Thyroid gland (tissue), 4 donors: ENCODE data around the gene TTC16.

Experiments used
- POLR2A ChIP-seq, 2 donors: fragments of 450-650 bp; IDR thresholded peaks; one replicate each; pipeline ENCODE4 v1.6.1; 2017; ENCODE audit warnings: antibody characterized with exemption in 2 of 2, mild to moderate bottlenecking in 2 of 2, moderate library complexity in 1 of 2
- TF ChIP-seq, protein P1 (sequence below), 6 experiments: fragments of 200-600 bp in 3 of 6; fragments of 450-650 bp in 3 of 6; sonication (generic) in 3 of 6; IDR thresholded peaks; one replicate each; pipeline ENCODE4 v1.5.1; 2016 to 2019; ENCODE audit warnings: antibody characterized with exemption in 6 of 6, mild to moderate bottlenecking in 2 of 6, inconsistent platforms in 1 of 6, moderate library complexity in 1 of 6

DNA sequence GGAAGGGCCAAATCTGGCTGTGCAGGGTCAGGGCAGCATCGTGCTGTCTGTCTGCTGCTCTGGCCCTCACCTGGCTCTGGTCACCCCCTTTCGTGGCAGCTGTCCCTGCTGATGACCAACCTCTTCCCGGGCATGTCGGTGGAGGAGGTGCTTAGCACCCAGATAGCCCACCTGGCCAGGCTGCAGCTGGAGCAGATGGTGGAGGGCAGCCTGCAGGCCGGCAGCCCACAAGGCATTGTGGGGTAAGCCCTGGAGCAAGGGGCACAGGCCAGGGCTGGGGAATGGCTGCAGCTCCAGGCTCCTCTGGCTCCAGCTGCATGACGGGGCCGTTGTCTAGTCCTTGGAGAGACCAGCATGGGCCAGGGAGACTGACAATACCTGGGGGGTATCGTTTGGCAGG, 11.0 kb downstream of the TTC16 start:
- TF ChIP-seq, protein P1, sequence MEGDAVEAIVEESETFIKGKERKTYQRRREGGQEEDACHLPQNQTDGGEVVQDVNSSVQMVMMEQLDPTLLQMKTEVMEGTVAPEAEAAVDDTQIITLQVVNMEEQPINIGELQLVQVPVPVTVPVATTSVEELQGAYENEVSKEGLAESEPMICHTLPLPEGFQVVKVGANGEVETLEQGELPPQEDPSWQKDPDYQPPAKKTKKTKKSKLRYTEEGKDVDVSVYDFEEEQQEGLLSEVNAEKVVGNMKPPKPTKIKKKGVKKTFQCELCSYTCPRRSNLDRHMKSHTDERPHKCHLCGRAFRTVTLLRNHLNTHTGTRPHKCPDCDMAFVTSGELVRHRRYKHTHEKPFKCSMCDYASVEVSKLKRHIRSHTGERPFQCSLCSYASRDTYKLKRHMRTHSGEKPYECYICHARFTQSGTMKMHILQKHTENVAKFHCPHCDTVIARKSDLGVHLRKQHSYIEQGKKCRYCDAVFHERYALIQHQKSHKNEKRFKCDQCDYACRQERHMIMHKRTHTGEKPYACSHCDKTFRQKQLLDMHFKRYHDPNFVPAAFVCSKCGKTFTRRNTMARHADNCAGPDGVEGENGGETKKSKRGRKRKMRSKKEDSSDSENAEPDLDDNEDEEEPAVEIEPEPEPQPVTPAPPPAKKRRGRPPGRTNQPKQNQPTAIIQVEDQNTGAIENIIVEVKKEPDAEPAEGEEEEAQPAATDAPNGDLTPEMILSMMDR (IDR thresholded peaks at IDR 0.05), result no peak
- no peak for TF ChIP-seq POLR2A (IDR thresholded peaks at IDR 0.05)
